NCI-H748 (cell line): Measurements from ENCODE around the gene BTBD3.
A peak's percentile ranks its signal among the peaks of the same experiment; 100 is the strongest.

ENCODE experiments used
- DNase-seq: peaks from one replicate; lab custom pipeline; 2025; ENCODE audit not compliant: unreplicated experiment; lab: John Stamatoyannopoulos, UW

BTBD3 gene

DNA sequence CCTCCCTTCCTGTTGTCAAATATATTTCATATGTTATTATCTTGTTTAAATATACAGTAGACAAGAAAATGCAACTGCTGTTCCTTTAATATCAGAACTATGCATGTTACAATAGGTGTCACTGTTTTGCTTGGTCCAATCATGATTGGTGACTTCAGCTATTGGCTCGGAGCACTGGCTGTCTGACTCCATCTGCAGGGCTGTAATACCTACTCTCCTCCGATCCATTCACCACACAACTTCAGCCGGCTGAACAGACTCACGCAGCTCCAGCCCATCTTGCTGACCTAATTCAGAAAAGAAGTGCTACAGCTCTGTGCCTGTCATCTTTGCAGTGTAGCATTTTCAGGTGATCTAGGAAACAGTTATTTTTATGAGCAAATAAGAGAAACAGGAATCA lies at the start of gene BTBD3:
Gene BTBD3 (plus strand): TSS at position 231 of the 400 bp plus-strand sequence. CDS start 383 bp downstream, outside the sequence.
- peak; percentile 98 for DNase-seq

DNA sequence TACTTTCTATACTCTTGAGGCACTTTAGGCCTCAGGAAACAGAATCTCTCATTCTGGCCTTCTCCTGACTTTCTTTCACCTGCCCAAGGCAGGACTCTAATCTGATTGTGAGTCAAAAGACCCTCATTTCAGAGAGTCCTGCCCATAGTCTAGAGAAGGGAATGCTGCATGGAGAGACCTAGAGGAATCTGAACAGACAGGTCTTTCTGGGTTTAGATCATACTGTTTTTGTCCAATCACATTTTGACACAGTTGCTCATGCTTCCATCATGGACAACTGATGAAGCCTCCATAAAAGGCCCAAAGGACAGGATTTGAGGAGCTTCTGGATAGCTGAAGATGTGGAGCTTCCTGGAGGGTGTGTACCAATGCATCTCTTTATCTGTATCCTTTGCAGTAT lies 48.1 kb upstream of the BTBD3 start:
- no peak for DNase-seq

DNA sequence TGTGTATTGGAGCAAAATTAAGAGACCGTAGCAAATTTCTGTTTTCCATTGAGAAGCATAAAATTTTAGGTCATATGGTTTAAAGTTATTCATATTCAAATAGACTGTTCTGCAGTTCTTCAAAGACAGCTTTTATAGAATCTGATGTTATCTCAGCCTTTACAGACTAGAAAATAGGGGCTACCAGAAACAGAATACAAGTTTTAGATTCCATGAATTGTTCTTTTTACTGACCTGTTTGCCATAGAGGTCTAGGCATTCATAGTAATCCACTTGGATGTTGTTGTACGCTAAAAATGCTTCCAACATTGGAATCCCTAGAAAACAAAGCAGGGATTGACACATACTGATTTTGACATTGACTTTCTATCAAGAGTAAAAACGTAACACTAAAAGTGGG lies 47.3 kb upstream of the BTBD3 start:
- DNase-seq: no peak

DNA sequence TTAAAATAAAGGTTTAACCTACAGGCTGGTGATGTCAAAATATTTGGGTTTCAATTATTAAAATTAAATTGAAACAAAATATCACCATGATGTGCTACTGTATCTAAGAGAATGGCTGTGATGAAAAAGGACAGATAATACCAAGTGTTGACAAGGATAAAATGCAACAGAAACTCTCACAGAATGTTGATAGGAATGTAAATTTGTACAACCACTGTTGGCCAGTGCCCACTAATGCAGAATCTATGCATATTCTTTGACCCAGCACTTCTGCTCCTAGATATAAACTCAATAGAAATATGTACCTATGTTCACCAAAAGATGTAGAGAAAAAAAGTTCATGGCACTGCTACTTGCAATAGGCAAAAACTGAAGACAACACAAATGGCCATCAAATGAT lies 41.1 kb upstream of the BTBD3 start:
- no peak for DNase-seq

DNA sequence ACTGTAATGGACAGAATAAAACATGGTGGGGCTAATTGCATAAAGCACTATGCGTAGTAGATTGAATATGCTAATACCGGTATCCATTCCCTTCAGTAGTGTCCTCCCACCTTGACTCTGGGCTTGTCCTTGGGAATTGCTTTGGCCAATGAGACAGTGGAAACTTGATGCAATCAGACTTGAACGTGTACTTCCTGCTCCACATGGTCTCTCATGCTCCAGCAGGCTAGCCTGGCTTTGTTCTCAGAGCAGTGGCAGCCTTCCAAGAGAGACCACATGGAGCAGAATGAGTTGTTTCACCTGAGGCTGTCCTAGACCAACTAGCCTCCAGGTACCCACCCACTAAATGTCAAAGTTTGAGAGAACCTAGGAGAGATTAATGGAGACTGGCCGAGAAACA lies 37.0 kb upstream of the BTBD3 start:
- DNase-seq: peak; percentile 47

DNA sequence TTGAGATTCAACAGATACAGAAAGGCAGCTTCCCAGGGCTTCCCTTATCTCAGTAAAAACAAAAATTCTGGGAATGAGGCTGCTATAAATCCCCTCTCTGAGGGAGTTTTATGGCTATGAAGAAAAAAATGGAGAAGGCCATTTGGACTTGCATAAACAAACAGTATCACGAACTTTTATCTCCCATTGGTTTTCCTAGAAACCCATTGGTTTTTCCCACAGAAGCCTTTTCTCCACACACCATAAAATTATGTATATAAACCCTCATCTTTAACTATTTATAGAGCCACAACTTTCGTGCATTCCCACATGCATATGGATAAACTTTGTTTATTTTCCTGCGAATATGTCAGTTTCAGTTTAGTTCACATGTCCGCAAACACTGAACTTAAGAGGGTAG lies 36.2 kb upstream of the BTBD3 start:
- DNase-seq: no peak

DNA sequence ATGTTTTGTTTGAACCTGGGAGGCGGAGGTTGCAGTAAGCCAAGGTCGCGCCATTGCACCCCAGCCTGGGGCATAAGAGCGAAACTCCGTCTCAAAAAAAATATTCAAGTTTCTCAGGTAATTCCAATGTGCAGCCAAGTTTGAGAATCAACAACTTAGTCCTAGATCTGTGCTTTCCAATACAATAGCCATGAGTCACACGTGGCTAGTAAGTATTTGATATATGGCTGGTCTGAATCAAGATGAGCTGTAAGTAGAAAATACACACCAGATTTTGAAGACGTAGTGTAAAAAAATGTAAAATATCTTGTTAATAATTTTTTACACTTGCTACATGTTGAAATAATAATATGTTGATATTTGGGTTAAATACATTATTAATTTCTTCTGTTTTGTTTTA lies 35.0 kb upstream of the BTBD3 start:
- no peak for DNase-seq

DNA sequence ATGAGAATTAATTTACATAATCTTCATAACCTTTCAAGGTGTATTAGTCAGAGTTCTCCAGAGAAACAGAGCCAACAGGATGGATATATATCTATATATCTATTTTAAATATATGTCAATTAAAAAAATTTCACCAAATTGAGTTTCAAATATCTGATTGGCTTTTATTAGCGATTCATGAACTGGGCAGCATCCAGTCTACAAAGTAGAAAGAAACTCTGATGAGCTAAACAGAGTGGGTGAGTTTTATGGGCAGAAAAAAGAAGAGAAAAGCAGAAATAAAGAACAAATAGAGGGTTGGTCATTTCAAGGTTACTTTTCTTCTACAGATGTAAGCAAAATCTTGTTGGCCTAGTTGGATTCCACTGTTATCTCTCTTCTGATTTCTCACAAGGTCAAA lies 29.0 kb upstream of the BTBD3 start:
- DNase-seq: no peak

DNA sequence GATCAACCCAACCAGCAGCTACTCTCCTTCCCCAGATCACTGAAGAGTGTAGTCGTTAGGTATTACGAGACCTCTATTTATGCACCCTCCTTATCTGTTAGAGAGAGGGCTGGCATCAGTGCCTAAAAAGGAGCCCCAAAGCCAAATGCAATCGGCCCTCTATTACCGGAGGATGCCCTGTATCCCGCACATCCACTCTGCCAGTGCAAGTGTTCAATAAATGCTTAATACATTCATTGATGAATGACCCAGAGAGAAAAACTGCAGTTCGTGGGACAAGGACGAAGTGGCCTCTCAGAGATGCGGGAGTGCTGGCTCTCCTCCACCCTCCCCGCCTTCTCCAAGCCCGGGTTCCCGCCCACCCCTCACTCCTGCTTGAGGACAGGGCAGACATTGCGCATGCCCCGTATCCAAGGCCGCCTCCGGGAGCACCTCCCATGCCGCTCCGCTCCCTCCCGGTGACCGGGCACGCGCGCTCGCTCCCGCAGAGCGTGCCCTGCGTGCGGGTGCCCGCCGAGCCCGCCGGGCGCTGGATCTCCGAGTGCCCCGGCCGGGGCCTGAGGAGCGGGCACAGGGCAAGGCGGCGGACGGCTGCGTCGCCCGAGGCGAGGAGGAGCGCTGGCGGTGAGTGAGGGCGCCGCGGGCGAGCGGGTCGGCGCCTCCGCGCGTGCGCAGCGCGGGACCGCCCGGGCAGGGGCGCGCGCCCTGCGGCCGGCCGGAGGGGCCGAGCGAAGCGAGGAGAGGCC lies 27.2 kb upstream of the BTBD3 start:
- peak; percentile 99 for DNase-seq

DNA sequence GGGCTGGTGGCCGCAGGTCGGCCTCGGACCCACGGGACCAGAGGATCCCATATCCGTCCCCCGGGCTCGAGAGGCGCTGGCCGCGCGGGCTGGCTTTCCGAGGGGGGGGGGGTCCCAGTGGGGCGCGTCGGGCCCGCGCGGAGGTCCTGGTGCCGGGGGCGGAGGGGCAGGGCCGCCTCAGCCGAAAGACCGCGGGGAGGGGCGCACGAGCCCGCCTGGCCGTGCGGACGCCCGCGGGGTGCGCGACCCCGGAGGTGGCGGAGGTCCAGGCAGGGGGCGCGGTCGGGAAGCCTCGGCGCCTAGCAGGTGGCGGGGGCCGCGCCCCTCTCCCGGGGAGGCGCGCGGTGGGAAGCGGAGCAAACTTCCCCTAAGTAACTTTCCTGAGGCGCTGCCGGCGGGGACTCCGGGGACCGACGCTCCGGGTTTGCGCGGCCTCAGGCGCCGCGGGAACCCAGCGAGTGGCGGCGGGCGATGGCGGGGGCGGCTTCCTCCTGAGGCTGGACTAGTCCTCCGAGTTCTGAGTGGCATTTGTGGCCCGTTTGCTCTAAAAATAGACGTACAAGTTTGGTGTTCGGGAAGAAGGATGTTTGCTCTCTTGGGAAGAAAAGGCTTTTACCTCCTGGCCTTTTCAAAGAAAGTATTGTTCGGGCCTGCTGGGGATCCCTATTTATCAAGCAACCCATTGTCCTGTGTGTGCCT lies 26.5 kb upstream of the BTBD3 start:
- peak; percentile 89 for DNase-seq

DNA sequence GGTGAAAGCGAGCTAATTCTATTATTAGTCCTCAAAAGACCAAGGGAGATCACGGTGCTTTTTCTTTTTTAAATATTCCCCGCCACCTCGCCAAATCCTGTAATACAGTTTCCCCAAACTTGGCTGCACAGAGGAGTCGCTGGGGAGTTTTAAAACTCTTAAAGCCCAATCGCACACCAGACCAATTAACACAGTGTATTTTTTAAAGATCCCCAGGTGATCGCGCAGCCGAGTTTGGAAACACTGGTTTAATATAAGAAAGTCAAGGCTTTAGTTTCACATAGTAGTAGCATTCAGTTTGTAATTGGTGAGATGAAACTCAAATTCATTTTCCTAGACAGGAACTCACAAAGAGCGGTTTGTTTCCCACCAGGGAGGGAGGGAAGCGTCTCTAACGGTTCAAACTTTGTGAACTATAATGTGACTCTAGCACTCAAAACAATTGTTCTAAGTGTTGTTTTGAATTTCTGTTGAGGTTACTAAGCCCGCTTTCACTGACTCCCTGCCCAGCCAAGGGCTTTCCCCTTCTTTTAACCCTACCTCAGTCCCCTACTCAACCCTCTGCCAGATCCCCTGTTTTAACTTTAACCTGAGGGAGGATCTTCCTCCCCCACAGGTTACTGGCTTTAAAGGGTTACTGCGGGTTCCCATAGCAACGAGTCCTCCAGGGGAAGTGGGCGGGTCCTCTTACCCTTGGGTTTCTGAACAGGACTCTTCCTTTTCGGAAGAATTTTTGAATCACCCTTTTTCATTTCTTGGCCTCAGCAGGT lies 25.7 kb upstream of the BTBD3 start:
- peak; percentile 97 for DNase-seq

DNA sequence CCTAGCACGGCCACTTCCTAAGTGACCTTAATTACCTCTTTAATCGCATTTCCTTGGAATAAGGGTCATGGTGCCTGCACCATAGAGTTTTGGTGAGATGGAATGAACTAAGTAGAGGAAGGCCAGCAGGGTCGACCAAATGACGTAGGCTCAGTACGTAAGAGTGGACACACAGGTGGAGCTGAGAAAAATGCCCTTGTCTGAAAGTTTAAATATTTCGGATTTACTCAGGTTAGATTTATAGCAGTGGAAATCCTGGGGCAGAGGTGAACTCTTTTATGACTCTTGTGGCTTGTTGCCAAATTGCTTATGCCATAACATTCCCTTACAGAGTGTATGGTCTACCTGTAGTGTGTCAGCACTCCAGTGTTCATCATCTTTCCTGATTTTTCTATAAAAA lies 23.6 kb upstream of the BTBD3 start:
- DNase-seq: peak; percentile 34

DNA sequence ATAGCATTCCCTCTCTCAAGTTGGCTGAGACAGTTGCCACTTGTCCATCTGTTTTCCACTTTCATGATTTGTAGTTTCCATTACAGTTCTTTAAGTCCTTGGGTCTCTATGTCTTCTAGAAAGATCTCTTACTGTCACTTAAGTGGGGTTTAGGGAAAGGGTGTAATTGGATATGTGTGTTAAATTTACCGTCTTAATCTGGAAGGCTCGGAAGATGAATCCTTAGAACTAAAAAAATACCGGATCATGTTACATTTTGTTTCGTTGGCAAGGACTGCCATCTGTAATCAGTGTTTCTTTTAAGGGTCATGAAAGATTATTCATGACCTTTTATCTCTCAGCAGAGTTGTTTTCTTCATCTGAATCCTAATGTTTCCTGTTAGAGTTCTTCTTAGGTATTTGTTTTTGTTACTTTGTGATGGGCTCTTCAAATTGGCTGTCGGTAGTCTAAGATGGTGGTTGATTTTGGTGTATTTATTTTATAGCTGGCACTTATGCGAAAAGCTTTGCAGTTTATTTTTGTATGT lies 21.8 kb upstream of the BTBD3 start:
- peak; percentile 51 for DNase-seq

DNA sequence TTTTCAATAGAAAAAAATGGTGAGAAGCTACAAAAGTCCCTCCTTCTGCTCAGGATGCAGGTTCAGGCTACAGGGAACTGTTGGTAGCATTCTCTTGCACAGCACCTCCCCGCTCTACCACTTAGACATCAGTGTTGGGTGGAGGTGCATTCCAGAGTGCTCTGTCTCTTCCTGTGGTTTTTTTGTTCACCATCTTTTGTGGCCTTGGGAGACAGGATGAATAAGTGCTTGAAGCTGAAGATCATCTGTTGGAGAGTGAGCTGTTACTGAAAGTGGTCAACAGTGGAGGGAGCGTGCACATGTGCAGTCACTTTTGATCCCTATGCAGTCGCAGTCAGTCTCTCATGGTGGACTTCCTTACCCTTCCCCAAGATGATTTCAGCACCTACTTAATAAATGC lies 16.6 kb upstream of the BTBD3 start:
- DNase-seq: no peak

DNA sequence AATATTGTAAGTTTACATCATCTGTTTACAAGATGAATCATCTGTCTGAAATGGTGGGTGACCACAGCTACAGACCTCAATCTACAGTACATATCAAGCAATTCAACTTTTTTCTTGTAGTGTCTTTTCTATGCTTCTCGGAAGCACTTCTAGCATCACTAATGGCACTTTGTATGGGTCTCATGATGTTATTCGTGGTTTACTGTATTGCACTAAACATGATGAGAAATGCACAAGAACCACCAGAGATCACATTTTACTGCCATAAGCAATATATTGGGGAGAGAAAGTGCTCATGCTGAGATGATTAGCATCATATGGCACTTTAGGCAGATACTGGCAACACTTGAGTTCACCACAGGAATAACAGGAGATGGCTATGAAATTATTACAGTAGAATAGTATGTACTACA lies 15.4 kb upstream of the BTBD3 start:
- no peak for DNase-seq

DNA sequence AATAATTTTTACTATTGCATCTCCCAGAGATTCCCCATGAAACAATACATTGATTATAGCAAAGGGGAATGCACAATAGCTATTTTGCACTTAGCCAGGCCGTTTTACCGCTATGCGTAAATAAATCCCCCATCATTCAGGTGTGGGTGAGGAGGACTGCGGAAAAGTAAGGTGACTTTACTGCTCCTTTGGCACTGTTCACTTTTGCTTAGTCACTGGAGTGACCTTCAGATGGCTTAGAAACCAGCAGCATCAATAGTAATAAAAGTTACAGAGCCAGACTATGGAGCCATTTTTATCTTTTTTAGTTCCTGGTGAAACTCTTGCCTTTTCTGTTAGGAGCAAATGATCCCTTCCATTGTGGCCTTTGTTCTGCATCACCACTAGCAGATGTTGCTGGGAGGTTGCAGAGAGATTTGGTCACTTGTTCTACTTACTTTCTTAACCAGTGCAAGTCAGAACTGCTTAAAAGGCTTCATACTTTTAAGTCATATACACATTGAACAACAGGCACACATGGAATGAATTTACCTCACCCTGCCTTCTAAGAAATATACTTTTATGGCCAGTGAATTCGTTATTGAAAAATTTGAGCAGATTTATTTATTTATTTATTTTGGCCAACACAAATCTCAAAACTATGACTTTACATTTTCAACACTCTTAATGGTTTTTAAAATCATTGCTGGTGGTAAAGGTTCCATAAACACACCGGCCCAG lies 12.1 kb upstream of the BTBD3 start:
- DNase-seq: peak; percentile 69

DNA sequence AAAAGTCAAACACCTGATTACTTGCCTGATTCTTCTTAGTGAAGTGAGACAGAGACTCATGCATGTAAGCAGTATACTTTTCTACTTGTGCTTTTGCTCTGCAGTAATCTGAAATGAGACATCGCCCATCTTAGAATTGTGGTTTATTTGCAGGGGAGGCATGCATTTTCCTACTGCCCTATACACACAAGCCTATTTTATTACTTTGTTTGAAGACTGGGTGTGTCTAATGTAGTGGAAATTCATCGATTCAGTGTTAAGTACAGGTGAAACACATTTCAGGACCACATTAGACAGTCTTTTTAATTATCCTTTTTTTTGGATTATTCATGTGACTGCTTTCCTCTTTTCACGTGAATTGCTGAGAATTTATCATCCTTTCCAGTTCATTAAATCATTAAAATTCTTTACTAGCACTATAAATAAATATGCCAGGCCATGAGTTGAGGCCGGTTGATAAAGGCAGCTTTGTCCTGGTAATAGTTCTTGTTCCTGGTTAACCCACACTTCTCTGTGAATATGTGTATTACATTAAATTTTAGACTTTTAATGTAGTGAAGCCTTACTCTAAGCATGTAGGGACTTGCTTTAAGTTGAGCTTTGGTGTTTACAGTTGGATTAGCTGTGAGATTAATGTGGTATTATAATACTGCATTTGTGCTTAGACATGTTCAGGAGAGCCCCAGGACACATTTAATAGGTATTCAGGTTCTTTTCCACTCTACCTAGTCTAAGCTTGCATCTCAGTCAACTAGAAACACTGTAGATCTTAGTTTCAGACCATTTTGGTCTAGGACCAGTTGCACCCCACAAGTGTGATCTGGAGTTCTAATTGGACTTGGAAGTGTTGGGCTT lies 10.8 kb upstream of the BTBD3 start:
- peak; percentile 98 for DNase-seq

DNA sequence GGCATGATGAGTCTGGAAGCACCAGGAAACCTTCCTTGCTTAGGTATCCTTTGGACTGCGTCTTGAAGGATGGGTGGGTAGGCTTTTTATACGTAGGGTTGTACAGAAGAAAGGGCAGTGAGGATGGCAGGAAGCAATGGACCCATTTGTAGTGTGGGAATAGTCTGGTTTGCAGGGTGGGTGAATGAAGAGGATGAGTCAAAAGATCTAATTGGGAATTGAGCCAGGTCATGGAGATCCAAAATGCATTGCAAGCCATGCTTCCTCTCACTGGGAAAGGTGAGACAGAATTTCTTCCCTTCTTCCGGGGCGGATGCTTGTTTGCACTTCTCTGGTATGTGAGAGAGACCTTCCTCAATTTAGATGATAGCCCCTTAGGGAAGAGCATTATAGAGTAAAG lies 10.1 kb upstream of the BTBD3 start:
- DNase-seq: peak; percentile 68

DNA sequence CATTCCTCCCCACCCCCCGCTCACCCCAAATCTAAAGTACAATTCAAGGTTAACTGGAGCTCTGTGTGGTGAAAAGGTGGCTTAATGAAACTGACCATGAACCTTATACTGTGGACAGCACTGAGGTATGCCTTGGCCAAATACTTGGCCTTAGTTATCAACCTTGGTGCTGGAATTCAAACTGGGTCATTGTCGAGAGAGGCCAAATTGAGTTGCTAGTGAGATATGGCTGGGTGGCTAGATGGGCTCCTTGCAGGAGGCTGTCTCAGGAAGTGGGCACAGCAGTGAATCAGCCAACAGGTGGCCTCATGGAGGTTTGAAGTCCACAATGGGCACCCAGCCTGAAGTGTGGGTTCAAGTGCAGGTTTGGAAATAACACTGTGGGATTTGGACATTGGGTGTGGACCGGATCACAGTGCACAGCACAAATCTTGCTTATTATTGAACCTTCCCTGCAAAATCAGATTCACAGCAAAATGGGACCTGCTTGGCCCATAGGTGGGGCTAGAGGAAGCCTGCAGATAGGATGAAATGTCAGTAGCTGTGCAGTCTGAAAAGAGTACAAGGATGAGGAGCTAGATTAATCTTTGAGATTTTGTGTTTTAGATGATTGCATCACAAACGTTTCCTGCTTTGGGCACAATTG lies 5.6 kb upstream of the BTBD3 start:
- peak; percentile 84 for DNase-seq
